GM19463 (cell line): ENCODE measurements around the gene CEACAM18.
"Not testable (repeated sequence)": the region's sequence is repeated elsewhere in the genome, so short reads cannot be mapped to it uniquely, and the experiment has no call there.

Experiments
- ATAC-seq: cut with Tn5 transposase; IDR thresholded peaks from one replicate; pipeline ENCODE4 v1.9.1; 2021; ENCODE audit warnings: mild to moderate bottlenecking, moderate library complexity; ENCODE audit not compliant: unreplicated experiment

Gene CEACAM18

DNA sequence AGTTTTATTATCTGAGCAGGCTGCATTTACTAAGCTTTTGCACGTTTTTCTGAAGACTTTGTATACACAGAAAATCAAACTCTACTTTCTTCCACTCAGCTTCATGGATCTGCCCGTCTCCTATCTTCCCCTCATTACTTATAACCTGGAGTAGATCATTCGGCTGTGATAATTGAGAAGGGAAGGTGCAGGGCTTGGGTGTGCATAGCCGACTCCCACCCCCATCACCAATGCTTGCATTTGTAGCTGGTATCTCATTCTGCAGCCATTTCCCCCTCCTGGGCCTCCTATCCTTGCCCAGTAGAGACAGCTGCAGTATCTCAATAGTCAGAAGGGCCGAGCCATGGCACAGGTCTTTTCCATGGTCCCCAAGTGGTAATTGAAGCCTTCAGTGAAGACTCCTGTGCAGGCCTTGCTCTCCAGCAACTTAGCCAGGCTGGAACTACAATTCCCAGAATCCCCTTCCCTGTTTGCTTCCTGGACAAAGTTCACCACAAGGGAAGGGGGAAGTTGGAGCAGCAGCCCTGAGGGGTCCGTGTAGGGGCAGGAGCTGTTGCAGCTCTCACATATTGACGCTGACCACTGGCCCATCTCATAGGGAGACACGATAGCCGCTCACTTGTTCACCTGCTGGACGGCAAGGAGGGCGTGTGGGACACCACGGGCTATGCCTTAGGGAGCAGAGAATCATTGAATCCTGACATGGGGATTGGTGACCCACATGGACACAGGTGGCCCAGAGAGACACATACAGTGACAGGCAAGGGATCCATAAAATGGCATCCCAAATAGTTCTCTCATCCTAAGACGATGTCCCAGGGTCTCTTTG, 18.0 kb upstream of the CEACAM18 start:
- no peak for ATAC-seq

- ATAC-seq: no peak
Observed at GRCh38 chr19:51461723-51462161, 16.6 kb upstream of the CEACAM18 start.

DNA sequence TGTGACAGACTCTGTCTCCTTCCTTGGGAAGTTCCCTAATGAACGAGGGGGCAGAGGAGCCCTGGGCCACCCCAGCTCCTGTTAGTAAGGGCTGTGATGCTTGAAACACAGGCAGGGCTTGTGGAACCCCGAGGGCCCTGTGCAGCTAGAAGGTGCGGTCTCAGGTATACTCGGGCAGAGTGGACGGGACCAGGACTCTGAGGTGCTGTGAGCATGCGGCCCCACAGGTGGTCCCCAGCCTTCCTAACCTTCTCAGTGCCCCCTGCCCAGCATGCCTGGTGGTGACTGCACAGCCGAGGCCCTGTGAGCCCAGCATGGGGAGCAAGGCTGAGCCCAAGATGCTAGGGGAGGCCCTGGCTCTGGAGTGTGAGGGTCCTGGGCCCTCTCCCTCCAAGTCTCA, 16.1 kb upstream of the CEACAM18 start:
- ATAC-seq: no peak

DNA sequence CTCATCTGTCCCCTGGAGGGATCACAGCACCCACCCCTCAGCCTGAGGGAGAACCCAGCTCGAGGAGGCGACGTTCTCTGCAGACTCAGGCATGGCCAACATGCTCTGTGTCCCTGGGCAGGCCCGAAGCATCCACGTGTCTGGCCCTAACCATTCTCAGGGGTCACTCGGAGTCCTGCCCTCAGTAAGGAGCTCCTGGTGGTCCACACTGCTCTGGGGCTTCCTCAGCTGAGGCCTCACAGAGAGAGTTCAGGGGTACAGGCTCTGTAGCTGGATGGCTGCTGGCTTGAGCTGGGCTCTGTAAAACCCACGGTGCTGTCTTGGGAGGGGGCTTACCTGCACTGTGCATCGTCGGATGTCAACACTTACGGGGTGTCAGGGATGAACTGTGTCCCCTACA, 15.7 kb upstream of the CEACAM18 start:
- no peak for ATAC-seq

GRCh38 chr19:51463976-51464581, 14.3 kb upstream of the CEACAM18 start:
- ATAC-seq: not testable (repeated sequence)

- no peak for ATAC-seq
Observed at GRCh38 chr19:51466723-51467122, 11.6 kb upstream of the CEACAM18 start.

- ATAC-seq: no peak
Observed at GRCh38 chr19:51467864-51468544, 10.3 kb upstream of the CEACAM18 start.

DNA sequence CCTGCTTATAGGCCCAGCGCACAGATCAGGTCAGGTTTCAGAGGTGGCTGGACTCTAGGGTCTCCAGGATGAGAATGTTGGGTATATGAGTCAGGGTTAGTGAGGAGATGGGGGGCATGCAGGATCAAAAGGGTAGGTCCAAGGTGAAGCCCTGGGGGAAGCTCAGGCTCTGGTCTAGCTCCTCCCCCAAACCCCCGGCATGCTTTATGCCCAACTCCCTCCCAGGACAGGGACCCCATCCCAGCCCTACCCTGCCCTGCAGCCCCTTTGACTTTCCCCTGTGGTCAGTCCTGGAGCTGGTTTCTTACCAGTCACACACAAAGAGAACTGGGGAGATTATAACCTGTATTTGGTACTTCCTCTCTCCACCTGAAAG, 9.8 kb upstream of the CEACAM18 start:
- ATAC-seq: no peak

DNA sequence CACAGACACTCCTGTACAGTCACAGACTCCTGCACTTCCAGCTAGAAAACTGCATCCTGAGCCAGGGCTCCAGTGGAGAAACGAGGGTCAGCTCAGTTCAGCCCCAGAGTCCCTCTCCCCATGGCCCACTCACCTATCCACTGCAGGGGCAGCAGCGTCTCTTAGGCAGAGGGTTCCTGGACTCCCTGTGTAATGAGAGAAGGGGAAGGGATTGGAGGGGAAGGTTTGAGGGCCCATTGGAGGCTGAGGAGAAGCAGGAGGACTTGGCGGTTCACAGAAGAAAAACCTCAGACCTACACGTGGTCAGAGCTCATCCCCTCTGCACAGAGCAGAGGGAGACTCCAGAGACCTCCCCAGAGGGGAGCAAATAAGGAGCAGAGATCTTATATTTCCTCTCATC, 9.2 kb upstream of the CEACAM18 start:
- ATAC-seq: no peak

GRCh38 chr19:51469629-51470028, 8.7 kb upstream of the CEACAM18 start:
- no peak for ATAC-seq

DNA sequence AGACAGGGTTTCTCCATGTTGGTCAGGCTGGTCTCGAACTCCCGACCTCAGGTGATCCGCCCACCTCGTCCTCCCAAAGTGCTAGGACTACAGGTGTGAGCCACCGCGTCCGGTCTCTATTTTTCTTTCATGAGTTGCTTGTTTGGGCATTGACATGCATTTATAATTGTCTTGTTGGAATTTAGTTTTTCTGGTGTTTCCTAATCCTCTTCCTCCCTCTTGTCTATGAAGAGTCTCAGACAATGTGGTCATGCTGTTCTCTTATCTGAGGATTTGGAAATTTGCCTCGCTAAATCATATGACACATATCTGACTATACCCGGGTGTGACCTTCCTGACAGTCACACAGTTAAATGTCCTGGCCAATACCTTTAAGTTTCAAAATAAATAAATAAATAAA, 7.4 kb upstream of the CEACAM18 start:
- ATAC-seq: no peak

- no peak for ATAC-seq
Observed at GRCh38 chr19:51471527-51471926, 6.8 kb upstream of the CEACAM18 start.

DNA sequence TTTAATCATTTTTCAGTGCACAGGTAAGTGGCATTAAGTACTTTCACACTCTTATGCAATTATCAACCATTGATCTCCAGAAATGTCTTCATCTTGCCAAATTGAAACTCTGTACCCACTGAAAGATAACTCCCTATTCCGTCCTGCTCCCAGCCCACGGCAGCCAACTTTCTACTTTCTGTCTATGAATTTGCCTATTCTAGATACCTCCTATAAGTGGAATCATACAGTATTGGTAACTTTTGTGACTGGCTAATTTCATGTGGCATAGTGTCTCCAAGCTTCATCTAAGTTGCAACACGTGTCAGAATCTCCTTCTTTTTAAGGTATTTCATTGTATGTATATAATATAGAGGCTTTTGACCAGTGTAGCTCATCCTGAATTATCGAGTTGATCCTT, 5.7 kb upstream of the CEACAM18 start:
- ATAC-seq: no peak

- no peak for ATAC-seq
Observed at GRCh38 chr19:51473009-51473707, 5.2 kb upstream of the CEACAM18 start.

- no peak for ATAC-seq
Observed at GRCh38 chr19:51476164-51476563, 2.2 kb upstream of the CEACAM18 start.

- ATAC-seq: no peak
Observed at GRCh38 chr19:51477344-51477743, 995 bp upstream of the CEACAM18 start.

DNA sequence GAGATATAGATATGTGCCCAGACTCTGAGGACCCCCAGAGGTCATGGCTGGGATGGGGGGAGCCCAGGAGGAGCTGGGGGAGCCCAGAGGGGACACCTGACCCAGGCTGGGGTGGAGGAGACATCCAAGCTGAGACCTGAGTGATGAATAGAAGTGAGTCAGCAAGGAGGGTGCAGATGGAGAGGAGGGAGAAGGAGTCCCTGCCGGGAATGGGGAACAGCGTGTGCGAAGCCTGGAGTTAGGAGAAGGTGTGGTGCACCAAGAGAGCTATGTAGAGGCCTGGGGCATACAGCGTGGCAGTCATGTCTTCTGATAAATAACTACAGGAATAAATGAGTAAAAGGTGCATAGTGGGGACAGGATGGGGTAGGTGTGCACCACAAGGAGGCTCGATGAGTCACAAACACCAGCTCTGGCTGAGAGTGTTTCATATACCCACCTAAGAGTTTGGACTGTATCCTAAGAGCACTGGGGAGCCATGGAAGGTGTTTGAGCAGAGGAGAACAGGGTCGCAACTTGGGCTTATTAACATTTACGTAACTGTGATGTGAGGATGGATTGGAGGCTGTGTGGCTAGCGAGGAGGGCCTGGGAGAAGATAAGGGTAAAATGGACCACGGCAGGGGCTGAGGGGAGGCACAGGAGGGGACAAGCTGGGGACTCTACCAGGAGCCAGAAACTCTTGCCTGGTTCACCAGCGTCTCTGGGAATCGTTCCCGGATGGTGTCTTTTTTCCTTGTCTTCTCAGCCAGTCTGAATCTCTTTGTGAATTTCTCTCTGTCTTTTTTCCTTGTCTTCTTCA, 1.4 kb downstream of the CEACAM18 start:
- ATAC-seq: no peak

GRCh38 chr19:51480590-51480989, 2.3 kb downstream of the CEACAM18 start:
- ATAC-seq: no peak

- no peak for ATAC-seq
Observed at GRCh38 chr19:51485960-51486660, 7.8 kb downstream of the CEACAM18 start.

GRCh38 chr19:51488491-51488890, 10.2 kb downstream of the CEACAM18 start:
- no peak for ATAC-seq
